Natural killer cell (primary cell): Measurements from ENCODE around the gene OR2T34. TPM values are rescaled to one million over a fixed set of nuclear protein-coding genes. Genes with fewer than 3 reads are reported as not detected.

Experiments used
- ATAC-seq, 3 donors: fragments of 150-1000 bp in 2 of 3; fragments of 200-7000 bp in 1 of 3; cut with Tn5 transposase; 1 replicate in 1 of 3; 2 replicates in 2 of 3; pipeline ENCODE4 v1.10.0; 2021; ENCODE audit warnings: mild to moderate bottlenecking in 2 of 3, moderate library complexity in 2 of 3
- DNase-seq, 2 donors: peaks; one replicate each; pipeline versions ENCODE4 v3.0.0 to v3.0.0-alpha.2; 2013 to 2021; ENCODE audit warnings: mixed read lengths in 1 of 2
- H3K27ac ChIP-seq: one replicate; pipeline ENCODE4 v1.5.1; 2013; ENCODE audit warnings: mild to moderate bottlenecking, low read length
- H3K27me3 ChIP-seq: one replicate; pipeline ENCODE4 v1.6.1; 2013; ENCODE audit warnings: low read length; ENCODE audit not compliant: control insufficient read depth, insufficient read depth
- H3K36me3 ChIP-seq: one replicate; pipeline ENCODE4 v1.6.1; 2013; ENCODE audit warnings: low read length; ENCODE audit not compliant: control insufficient read depth, insufficient read depth
- H3K4me1 ChIP-seq: one replicate; pipeline ENCODE4 v1.6.1; 2013; ENCODE audit warnings: low read length; ENCODE audit not compliant: control insufficient read depth, insufficient read depth
- H3K4me3 ChIP-seq: one replicate; pipeline ENCODE4 v1.5.1; 2013; ENCODE audit warnings: low read length
- H3K9me3 ChIP-seq: one replicate; pipeline ENCODE4 v1.6.1; 2013; ENCODE audit warnings: low read length; ENCODE audit not compliant: control insufficient read depth, insufficient read depth
- H3K27ac Mint-ChIP-seq, 2 donors: one replicate each; pipeline ENCODE4 v1.8.0; 2022; ENCODE audit warnings: mild to moderate bottlenecking in 2 of 2, mixed read lengths in 2 of 2, moderate library complexity in 1 of 2
- H3K27me3 Mint-ChIP-seq, 2 donors: one replicate each; pipeline ENCODE4 v1.8.0; 2022; ENCODE audit warnings: low read depth in 2 of 2, mixed read lengths in 2 of 2
- H3K36me3 Mint-ChIP-seq: one replicate; pipeline ENCODE4 v1.8.0; 2022; ENCODE audit warnings: mixed read lengths
- H3K4me1 Mint-ChIP-seq, 2 donors: one replicate each; pipeline ENCODE4 v1.8.0; 2022; ENCODE audit warnings: mixed read lengths in 2 of 2
- H3K4me3 Mint-ChIP-seq: one replicate; pipeline ENCODE4 v1.8.0; 2022; ENCODE audit warnings: mild to moderate bottlenecking, moderate library complexity, mixed read lengths
- H3K9me3 Mint-ChIP-seq, 2 donors: one replicate each; pipeline ENCODE4 v1.8.0; 2022; ENCODE audit warnings: mixed read lengths in 2 of 2
- WGBS: methylation state at CpG from one replicate; pipeline ENCODE4 v1.1.7; 2013; ENCODE audit warnings: missing lambda C conversion rate; ENCODE audit not compliant: insufficient coverage; 5-methylcytosine and 5-hydroxymethylcytosine counted together
- intact Hi-C: fragments of 100-400 bp; cut with micrococcal nuclease; formaldehyde crosslinking; loops from one replicate; pipeline ENCODE4 v1.14.2; 2022
- total RNA-seq, 4 donors: library from RNA; stranded (reverse); fragments of 120-200 nt in 1 of 4; gene quantifications; one replicate each; pipeline versions ENCODE4 v1.2.3 to v1.2.4, GENCODE V29; 2013 to 2022
- TF ChIP-seq, protein P1 (sequence below): fragments of 200-600 bp; IDR thresholded peaks from one replicate; pipeline ENCODE4 v1.8.0; 2022; ENCODE audit warnings: antibody characterized with exemption

The OR2T34 gene
- total RNA-seq, 3 donors from 2014 or later (not counting 1 experiment from before 2014, with no cell fraction given), result not detected

DNA sequence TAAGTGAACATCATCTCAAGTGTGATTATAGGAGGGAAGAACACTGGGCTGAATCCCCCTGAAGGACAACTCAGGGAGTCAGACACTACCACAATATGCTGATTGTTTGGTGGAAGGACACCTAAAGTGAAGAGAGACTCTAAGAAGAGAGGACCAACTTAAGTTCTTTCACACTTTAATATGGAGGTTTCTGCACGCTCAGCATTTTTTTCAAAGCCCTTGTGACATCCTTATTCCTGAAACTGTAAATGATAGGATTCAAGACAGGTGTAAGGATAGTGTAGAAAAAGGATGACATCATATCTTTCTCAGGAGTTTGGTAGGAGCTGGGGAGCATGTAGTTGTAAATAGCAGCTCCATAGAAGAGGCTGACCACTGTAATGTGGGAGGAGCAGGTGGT lies 18.1 kb upstream of the OR2T34 start:
- Histone ChIP-seq H3K27me3 (no peaks in the 10 kb centered on the region), H3K4me3 (no peak overlapping the region), H3K36me3 (no peaks in the 10 kb centered on the region), H3K4me1 (no peaks in the 10 kb centered on the region), H3K27ac (no peak overlapping the region), H3K9me3 (no peaks in the 10 kb centered on the region)
- no peak for ATAC-seq
- no CpG with 5 or more reads among the region's 1 CpG for WGBS
- Mint-ChIP-seq H3K9me3 (no peaks in the 10 kb centered on the region), H3K4me3 (no peak overlapping the region), H3K36me3 (no peaks in the 10 kb centered on the region), H3K4me1 (no peaks in the 10 kb centered on the region), H3K27me3 (no peaks in the 10 kb centered on the region), H3K27ac (no peak overlapping the region)
- intact Hi-C loops, result no loop called here
- no peak for DNase-seq
- TF ChIP-seq, protein P1, sequence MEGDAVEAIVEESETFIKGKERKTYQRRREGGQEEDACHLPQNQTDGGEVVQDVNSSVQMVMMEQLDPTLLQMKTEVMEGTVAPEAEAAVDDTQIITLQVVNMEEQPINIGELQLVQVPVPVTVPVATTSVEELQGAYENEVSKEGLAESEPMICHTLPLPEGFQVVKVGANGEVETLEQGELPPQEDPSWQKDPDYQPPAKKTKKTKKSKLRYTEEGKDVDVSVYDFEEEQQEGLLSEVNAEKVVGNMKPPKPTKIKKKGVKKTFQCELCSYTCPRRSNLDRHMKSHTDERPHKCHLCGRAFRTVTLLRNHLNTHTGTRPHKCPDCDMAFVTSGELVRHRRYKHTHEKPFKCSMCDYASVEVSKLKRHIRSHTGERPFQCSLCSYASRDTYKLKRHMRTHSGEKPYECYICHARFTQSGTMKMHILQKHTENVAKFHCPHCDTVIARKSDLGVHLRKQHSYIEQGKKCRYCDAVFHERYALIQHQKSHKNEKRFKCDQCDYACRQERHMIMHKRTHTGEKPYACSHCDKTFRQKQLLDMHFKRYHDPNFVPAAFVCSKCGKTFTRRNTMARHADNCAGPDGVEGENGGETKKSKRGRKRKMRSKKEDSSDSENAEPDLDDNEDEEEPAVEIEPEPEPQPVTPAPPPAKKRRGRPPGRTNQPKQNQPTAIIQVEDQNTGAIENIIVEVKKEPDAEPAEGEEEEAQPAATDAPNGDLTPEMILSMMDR, result no peak

DNA sequence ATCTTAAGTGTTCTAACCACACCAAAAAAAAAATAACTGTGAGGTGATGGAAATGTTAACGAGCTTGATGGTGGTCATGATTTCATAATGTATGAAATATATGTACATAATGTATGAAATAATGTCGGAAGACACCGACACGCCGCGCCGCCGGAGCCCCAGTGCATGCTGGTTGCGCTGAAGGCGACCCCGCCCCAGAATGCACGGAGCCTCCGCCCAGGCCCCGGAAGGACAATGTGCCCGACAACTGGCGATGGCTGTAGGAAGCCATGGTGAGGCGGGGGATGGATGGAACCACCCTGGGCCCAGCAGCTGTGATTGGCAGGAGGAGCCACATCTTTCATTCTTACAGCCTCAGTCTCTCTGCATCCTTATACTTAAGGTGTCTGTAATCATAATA lies 15.5 kb upstream of the OR2T34 start:
- Histone ChIP-seq H3K4me1 (no peaks in the 10 kb centered on the region), H3K27me3 (no peaks in the 10 kb centered on the region), H3K9me3 (no peaks in the 10 kb centered on the region), H3K36me3 (no peaks in the 10 kb centered on the region), H3K4me3 (no peak overlapping the region), H3K27ac (no peak overlapping the region)
- TF ChIP-seq, protein P1, result no peak
- Mint-ChIP-seq H3K4me3 (no peak overlapping the region), H3K27me3 (peaks cover 2 to 8% of the 10 kb centered on the region in 2 donors), H3K4me1 (no peaks in the 10 kb centered on the region), H3K27ac (no peak overlapping the region), H3K36me3 (no peaks in the 10 kb centered on the region), H3K9me3 (peaks cover 0 to 2% of the 10 kb centered on the region in 2 donors)
- no peak for ATAC-seq
- intact Hi-C loops, result no loop called here
- DNase-seq, result no peak
- 95% methylated on average over 17 of the region's 17 CpGs for WGBS

DNA sequence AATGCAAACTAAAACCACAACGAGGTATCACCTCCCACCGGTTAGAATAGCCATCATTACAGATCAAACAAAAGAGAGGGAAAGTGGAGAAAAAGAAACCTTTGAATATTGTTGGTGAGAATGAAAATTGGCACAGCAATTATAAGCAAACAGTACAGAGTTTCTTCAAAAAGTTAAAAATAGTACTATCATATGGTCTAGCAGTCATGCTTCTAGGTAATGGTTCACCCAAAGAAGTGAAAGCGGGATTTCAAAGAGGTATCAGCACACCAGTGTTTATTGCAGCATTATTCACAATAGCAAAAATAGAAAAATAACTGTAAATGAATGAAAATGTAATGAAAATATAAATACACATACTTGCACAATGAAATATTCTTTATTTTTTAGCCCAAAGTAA lies 14.8 kb upstream of the OR2T34 start:
- Histone ChIP-seq H3K4me1 (no peaks in the 10 kb centered on the region), H3K27ac (no peak overlapping the region), H3K9me3 (no peaks in the 10 kb centered on the region), H3K27me3 (no peaks in the 10 kb centered on the region), H3K36me3 (no peaks in the 10 kb centered on the region), H3K4me3 (no peak overlapping the region)
- DNase-seq (no peak), ATAC-seq (no peak)
- TF ChIP-seq, protein P1, result no peak
- Mint-ChIP-seq H3K4me3 (no peak overlapping the region), H3K36me3 (no peaks in the 10 kb centered on the region), H3K27ac (no peak overlapping the region), H3K27me3 (peaks cover 2 to 8% of the 10 kb centered on the region in 2 donors), H3K4me1 (no peaks in the 10 kb centered on the region), H3K9me3 (peaks cover 0 to 2% of the 10 kb centered on the region in 2 donors)
- no CpG with 5 or more reads among the region's 3 CpGs for WGBS
- intact Hi-C loops, result no loop called here

DNA sequence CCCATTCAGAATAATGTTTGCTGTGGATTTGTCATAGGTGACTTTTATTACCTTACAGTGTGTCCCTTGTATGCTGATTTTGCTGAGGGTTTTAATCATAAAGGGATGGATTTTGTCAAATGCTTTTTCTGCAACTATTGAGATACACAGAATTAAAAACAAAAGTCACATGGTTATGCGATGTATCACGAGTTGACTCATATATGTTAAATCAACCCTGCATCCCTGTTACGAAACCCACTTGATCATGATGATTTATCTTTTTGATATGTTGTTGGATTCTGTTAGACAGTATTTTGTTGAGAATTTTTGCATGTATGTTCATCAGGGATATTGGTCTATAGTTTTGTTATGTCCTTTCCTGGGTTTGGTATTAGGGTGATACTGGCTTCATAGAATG lies 10.7 kb upstream of the OR2T34 start:
- H3K4me3 ChIP-seq, result no peak overlapping the region
- no peak overlapping the region for H3K27ac Mint-ChIP-seq
- peaks cover 0 to 2% of the 10 kb centered on the region in 2 donors for H3K9me3 Mint-ChIP-seq
- intact Hi-C loops, result no loop called here
- 95% methylated on average over 3 of the region's 3 CpGs for WGBS
- no peak for ATAC-seq
- no peak for DNase-seq
- no peaks in the 10 kb centered on the region for H3K36me3 ChIP-seq
- H3K27me3 ChIP-seq, result no peaks in the 10 kb centered on the region
- no peaks in the 10 kb centered on the region for H3K4me1 Mint-ChIP-seq
- no peaks in the 10 kb centered on the region for H3K9me3 ChIP-seq
- no peaks in the 10 kb centered on the region for H3K36me3 Mint-ChIP-seq
- no peak overlapping the region for H3K27ac ChIP-seq
- H3K4me1 ChIP-seq, result no peaks in the 10 kb centered on the region
- TF ChIP-seq, protein P1, result no peak
- H3K4me3 Mint-ChIP-seq, result no peak overlapping the region
- H3K27me3 Mint-ChIP-seq, result peaks cover 4 to 8% of the 10 kb centered on the region in 2 donors
